Measurements from ENCODE around the gene IL17RA.

Gene IL17RA

DNA sequence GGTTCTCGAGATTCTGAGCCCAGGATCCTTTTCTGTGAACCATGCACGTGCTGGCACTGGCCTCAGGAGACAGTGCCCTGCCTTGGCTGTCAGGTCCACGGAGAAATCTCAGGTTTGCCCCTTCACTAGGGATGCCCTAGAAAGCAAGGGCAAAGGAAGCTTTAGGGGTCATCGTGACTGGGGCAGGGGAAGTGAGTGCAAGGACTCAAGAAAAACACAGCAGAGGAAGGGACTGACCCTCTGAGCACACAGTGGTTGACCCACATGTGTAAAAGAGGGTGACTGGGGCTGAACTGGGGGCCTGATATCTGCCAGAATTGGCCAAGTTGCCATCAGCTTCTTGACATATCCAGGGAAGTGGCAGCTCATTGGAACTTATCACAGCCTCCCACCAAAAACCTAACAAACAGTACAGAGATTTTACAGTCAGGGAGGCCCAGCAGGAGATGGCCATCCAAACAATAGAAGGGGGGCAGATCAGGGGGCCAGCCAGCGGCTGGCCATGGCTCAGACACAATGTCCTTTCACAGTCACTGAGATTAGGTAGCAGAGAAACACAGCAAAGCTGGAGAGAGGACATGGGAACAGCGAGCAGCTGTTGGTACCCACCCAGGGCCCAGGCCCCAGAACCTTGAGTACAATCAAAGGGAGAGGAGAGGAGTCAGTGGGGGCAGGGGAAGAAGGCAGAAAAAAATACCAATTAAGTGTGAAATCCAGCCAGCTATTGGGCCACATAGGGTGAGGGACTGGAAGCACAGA, 32.0 kb downstream of the IL17RA start:
- DNase-seq (ENCODE audit: low read depth), result no peak
- H3K4me3 ChIP-seq (ENCODE audit: low read depth, low read length), result no peak overlapping the region
- TF ChIP-seq CTCF (conservative IDR thresholded peaks at IDR 0.05; ENCODE audit: low read depth, low read length), result no peak

DNA sequence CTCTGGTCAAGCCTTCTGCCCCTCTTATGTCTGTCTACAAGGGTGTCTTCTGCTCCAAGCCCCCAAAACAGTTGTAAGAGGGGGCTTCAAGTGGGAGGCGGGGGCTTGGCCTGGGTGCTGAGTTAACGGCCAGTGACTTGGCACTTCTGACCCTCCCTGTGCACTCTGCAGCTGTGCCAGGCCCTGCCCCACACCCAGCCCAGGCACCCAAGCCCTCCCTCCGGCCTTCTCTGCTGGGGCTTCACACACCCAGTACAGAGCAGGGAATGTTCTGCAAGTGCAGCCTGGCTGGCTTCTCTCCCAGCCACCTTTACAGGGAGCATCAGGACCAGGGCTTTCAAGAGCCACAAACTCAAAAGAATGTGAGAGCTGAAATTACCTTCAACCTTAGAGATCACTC, 32.6 kb downstream of the IL17RA start:
- no peak for DNase-seq (ENCODE audit: low read depth)
- TF ChIP-seq CTCF (conservative IDR thresholded peaks at IDR 0.05; ENCODE audit: low read depth, low read length), result no peak
- H3K4me3 ChIP-seq (ENCODE audit: low read depth, low read length), result no peak overlapping the region

DNA sequence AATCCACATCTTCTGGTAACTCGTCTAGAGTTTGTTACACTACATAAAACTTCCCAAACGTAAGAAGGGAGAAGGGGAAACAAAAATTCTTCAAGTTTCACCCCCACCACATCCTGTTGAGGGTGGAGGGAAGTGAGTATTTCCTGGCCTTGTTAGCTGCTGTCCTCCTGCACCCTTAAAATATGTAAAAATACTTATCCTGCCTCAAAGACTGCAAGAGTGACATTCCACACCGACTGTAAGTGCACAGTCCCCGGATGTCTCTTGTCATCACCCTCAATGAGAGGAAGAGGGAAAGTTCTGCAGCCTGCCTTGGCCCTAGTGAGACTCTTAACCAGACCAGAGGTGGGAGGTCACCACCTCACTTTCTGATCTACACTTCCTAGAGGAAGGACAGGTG, 33.1 kb downstream of the IL17RA start:
- H3K4me3 ChIP-seq (ENCODE audit: low read depth, low read length), result no peak overlapping the region
- DNase-seq (ENCODE audit: low read depth), result no peak
- no peak for TF ChIP-seq CTCF (conservative IDR thresholded peaks at IDR 0.05; ENCODE audit: low read depth, low read length)

DNA sequence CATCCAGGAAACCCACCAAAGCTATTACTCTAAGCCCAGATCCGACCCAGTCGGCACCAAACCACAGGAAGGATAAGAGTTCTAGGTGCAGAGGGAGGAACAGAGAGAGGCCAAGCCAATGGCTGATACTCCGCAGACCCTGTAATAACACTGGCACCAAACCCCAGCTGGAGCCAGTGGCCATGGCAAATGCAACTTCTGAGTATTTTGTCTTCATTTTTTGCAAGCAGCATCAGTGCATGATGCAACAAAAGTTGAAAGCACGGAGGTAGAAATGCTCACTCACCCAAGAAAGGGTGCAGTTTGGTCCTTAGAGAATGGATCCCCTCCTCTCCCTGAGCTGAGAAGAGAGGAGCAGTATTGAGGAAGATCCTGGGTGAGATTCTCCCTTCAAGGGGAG, 33.5 kb downstream of the IL17RA start:
- TF ChIP-seq CTCF (conservative IDR thresholded peaks at IDR 0.05; ENCODE audit: low read depth, low read length), result no peak
- H3K4me3 ChIP-seq (ENCODE audit: low read depth, low read length), result no peak overlapping the region
- no peak for DNase-seq (ENCODE audit: low read depth)

DNA sequence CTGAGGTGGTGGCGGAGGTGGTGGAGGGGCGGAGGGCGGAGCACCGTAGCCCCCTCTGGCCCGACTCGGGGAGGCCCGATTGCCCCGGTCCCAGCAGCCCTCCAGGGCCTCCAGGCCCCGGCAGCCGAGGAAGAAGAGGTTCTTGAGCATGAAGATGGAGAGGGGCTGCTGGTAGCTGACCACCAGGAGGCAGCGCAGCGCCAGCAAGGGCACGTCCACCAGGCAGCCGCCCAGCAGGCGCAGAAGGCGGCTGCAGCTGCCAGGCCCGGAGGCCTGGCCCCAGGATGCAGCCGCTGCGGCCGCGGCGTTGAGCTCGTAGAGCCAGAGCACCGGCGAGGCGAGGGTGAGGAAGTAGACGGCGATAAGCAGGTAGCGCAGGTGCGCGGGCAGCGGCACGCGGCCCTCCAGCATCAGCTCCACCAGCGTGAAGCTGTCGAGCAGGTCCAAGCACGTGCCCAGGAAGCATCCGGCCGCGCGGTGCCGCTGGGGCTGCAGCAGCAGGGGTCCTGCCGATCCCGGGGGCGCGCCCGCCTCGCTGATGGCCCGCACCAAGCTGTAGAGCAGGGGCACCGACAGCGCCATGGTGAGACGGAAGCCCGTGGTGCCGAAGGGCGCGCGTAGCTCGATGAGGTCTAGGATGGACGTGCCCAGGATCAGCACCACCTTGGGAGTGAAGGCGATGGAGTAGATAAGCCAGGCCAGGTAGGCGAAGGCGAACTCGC, 34.8 kb downstream of the IL17RA start:
- TF ChIP-seq CTCF (conservative IDR thresholded peaks at IDR 0.05; ENCODE audit: low read depth, low read length), result peak; percentile 40
- peak; percentile 16 for DNase-seq (ENCODE audit: low read depth)
- no peak overlapping the region for H3K4me3 ChIP-seq (ENCODE audit: low read depth, low read length)

DNA sequence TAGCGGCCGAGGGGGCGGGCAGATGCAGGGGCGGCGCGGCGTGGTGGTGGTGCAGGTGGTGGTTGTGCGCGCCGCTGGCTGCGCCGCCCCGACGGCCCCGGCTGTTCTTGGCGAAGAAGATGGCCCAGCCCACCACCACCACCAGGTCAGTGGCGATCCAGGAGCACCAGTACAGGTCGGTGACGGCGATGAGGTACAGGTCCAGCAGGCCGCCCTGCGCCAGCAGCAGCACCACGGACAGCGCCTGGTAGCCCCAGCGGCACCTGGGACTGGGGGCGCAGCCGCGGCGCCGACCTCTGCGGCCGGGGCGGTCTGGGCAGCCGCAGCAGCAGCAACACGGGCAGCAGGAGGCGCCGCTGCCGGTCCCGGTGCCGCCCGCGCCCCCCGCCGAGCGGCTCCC, 35.5 kb downstream of the IL17RA start:
- DNase-seq (ENCODE audit: low read depth), result peak; percentile 50
- TF ChIP-seq CTCF (conservative IDR thresholded peaks at IDR 0.05; ENCODE audit: low read depth, low read length), result no peak

More for the DNA sequence above, 35.5 kb downstream of the IL17RA start:
- H3K4me3 ChIP-seq (ENCODE audit: low read depth, low read length), result no peak overlapping the region

Measured in choroid plexus epithelial cell (primary cell).